Neural crest cell (in vitro differentiated cells): ENCODE results near the gene SCGN. TPM values are rescaled to one million over a fixed set of nuclear protein-coding genes. Genes with fewer than 3 reads are reported as not detected.

Source experiments
- DNase-seq: peaks from one replicate; pipeline ENCODE4 v3.0.0; 2021; ENCODE audit warnings: low read depth, mixed read lengths, low spot score
- H3K27ac Mint-ChIP-seq: one replicate; pipeline ENCODE4 v1.8.0; 2021; ENCODE audit warnings: mild to moderate bottlenecking, mixed read lengths; ENCODE audit not compliant: unreplicated experiment
- H3K27me3 Mint-ChIP-seq: 2 replicates; pipeline ENCODE4 v1.8.0; 2021; ENCODE audit warnings: low read depth, mild to moderate bottlenecking, mixed read lengths
- H3K36me3 Mint-ChIP-seq: 2 replicates; pipeline ENCODE4 v1.8.0; 2021; ENCODE audit warnings: low read depth, mild to moderate bottlenecking, mixed read lengths
- H3K4me1 Mint-ChIP-seq: 2 replicates; pipeline ENCODE4 v1.8.0; 2021; ENCODE audit warnings: mixed read lengths
- H3K4me3 Mint-ChIP-seq: one replicate; pipeline ENCODE4 v1.8.0; 2021; ENCODE audit warnings: mild to moderate bottlenecking, mixed read lengths
- H3K9me3 Mint-ChIP-seq: 2 replicates; pipeline ENCODE4 v1.8.0; 2021; ENCODE audit warnings: mixed read lengths
- CTCF ChIP-seq: fragments of 200-600 bp; sonication (generic); conservative IDR thresholded peaks from 2 replicates; pipeline ENCODE4 v1.5.0; 2021; ENCODE audit warnings: antibody characterized with exemption, mild to moderate bottlenecking
- total RNA-seq: library from RNA; stranded (reverse); gene quantifications from 2 replicates; pipeline ENCODE4 v1.2.1, GENCODE V29; 2021

Gene SCGN
- total RNA-seq, 1 donor from 2014 or later: not detected

DNA sequence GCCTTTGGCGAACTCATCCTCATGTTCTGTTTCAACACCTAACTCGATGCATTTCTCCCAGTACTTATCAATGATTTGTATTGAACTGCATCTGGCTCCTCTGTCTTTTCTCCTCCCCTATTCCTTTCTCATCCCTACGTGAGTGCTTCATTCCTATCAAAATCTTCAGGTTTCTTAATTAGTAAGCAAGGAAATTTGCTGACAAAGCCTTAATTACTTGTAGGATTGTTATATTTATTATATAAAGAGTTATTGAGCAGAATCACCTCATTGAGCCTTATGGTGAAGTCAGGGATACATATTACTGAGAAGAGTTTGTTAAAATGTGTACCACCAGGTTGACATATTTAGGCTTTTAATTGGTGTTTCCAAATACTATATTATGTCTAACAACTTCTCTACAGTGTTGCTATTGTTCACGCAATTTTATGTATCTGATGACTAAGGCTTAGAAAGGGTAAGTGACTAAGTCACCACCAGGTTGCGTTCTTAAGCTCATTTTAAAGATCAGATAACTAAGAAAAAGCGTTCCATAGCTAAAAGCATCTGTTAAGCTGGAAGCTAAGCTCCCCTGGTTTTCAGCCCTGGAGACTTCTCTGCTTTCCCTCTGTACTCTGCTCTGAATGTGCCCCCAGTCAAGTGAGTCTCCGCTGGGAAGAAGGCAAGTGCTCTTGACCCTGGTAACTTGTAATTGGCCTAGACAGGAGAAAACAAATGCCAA, 18.9 kb downstream of the SCGN start:
- no peak for TF ChIP-seq CTCF
- Mint-ChIP-seq H3K4me3 (no peak overlapping the region), H3K9me3 (no peaks in the 10 kb centered on the region), H3K4me1 (no peaks in the 10 kb centered on the region), H3K27me3 (peaks cover 8% of the 10 kb centered on the region), H3K27ac (no peak overlapping the region), H3K36me3 (no peaks in the 10 kb centered on the region)
- DNase-seq: no peak

DNA sequence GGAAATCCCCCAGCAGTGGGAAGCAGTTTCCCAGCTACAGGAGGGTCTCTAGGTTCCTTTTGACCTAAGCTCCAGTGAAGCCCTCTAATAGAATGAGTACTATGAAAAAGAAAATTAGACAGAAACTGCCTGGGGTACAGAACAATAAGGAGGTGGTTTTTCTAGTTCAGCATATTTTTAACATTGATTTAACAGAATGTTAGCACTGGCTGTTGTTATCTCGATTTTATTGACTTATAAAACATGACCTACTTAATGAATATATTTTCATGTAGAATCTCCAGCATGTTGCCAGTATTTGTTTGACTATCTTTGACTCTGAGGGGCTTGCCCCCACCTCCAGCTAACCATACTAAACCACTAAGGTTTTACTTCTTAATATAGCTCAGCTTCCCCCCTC, 19.6 kb downstream of the SCGN start:
- DNase-seq: no peak
- Mint-ChIP-seq H3K4me1 (no peaks in the 10 kb centered on the region), H3K27me3 (peaks cover 8% of the 10 kb centered on the region), H3K9me3 (no peaks in the 10 kb centered on the region), H3K36me3 (no peaks in the 10 kb centered on the region), H3K4me3 (no peak overlapping the region), H3K27ac (no peak overlapping the region)
- TF ChIP-seq CTCF: no peak

GRCh38 chr6:25675167-25675566, 23.2 kb downstream of the SCGN start:
- H3K4me1 Mint-ChIP-seq: no peaks in the 10 kb centered on the region
- no peak for TF ChIP-seq CTCF
- no peak overlapping the region for H3K4me3 Mint-ChIP-seq
- H3K9me3 Mint-ChIP-seq: no peaks in the 10 kb centered on the region
- peaks cover 8% of the 10 kb centered on the region for H3K27me3 Mint-ChIP-seq
- H3K27ac Mint-ChIP-seq: no peak overlapping the region
- no peaks in the 10 kb centered on the region for H3K36me3 Mint-ChIP-seq
- no peak for DNase-seq

- peaks cover 5% of the 10 kb centered on the region for H3K27me3 Mint-ChIP-seq
- TF ChIP-seq CTCF: no peak
- no peak for DNase-seq
- no peak overlapping the region for H3K4me3 Mint-ChIP-seq
- no peaks in the 10 kb centered on the region for H3K36me3 Mint-ChIP-seq
- H3K27ac Mint-ChIP-seq: no peak overlapping the region
- H3K9me3 Mint-ChIP-seq: no peaks in the 10 kb centered on the region
- H3K4me1 Mint-ChIP-seq: no peaks in the 10 kb centered on the region
Measured at GRCh38 chr6:25676775-25677174, 24.8 kb downstream of the SCGN start.

GRCh38 chr6:25681848-25682247, 29.8 kb downstream of the SCGN start:
- no peak for TF ChIP-seq CTCF
- H3K36me3 Mint-ChIP-seq: no peaks in the 10 kb centered on the region
- H3K27me3 Mint-ChIP-seq: no peaks in the 10 kb centered on the region
- H3K4me1 Mint-ChIP-seq: no peaks in the 10 kb centered on the region
- peaks cover 3% of the 10 kb centered on the region for H3K9me3 Mint-ChIP-seq
- no peak overlapping the region for H3K4me3 Mint-ChIP-seq
- no peak for DNase-seq
- H3K27ac Mint-ChIP-seq: no peak overlapping the region
